ENCODE measurements around the gene PLIN1. TPM values are rescaled to one million over a fixed set of nuclear protein-coding genes. Genes with fewer than 3 reads are reported as not detected.

PLIN1 gene
- total RNA-seq, 1 donor from 2014 or later: 0.17 TPM

GRCh38 chr15:89714775-89715174, 35.6 kb upstream of the PLIN1 start:
- peaks cover 7% of the 10 kb centered on the region for H3K9me3 Mint-ChIP-seq (ENCODE audit: low read depth)
- H3K4me1 Mint-ChIP-seq (ENCODE audit: low read depth): no peaks in the 10 kb centered on the region
- H3K27me3 Mint-ChIP-seq (ENCODE audit: low read depth): peaks cover 5% of the 10 kb centered on the region
- peaks cover 2% of the 10 kb centered on the region for H3K36me3 Mint-ChIP-seq (ENCODE audit: low read depth)
- TF ChIP-seq CTCF (IDR thresholded peaks at IDR 0.05): no peak
- no peak for DNase-seq (ENCODE audit: low spot score)
- H3K27ac Mint-ChIP-seq (ENCODE audit: unreplicated experiment): no peak overlapping the region
- H3K4me3 Mint-ChIP-seq (ENCODE audit: unreplicated experiment): no peak overlapping the region

DNA sequence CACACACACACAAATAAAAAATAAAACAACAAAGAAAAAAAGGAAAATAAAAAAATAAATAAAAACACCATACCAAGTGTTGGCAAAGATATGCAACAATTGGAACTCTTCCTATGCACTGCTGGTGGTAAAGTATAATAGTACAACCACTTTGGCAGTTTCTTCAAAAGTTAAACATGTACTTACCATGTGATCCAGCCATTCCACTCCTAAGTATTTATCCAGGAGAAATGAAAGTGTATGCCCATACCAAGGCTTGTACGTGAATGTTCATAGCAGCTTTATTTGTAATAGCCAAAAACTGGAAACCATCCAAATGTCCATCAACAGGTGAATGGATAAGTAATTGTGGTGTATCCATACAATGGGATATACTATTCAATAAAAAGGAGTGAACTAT, 28.4 kb upstream of the PLIN1 start:
- Mint-ChIP-seq H3K9me3 (ENCODE audit: low read depth) (peaks cover 7% of the 10 kb centered on the region), H3K36me3 (ENCODE audit: low read depth) (peaks cover 2% of the 10 kb centered on the region), H3K27ac (ENCODE audit: unreplicated experiment) (no peak overlapping the region), H3K4me3 (ENCODE audit: unreplicated experiment) (no peak overlapping the region), H3K4me1 (ENCODE audit: low read depth) (peaks cover 21% of the 10 kb centered on the region), H3K27me3 (ENCODE audit: low read depth) (peaks cover 18% of the 10 kb centered on the region)
- DNase-seq (ENCODE audit: low spot score): no peak
- no peak for TF ChIP-seq CTCF (IDR thresholded peaks at IDR 0.05)

DNA sequence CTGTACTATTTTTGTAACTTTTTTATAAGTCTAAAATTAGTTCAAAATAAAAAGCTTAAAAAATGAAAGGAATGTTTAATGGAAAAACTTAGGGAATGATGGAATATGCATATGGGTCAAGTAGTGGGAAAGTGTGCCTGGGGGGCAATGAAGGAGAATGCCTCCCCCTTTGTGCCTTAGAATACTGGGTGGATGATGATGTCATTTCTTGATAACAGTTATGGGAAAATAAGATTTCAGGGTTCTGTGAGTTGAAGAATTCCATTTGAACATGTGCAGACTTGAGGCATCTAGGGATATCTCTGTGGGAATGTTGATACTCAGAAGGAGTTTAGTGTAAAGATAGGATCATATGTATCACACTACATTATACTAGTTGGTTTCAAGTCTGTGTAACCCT, 25.2 kb upstream of the PLIN1 start:
- no peak overlapping the region for H3K4me3 Mint-ChIP-seq (ENCODE audit: unreplicated experiment)
- H3K27me3 Mint-ChIP-seq (ENCODE audit: low read depth): peaks cover 23% of the 10 kb centered on the region
- no peaks in the 10 kb centered on the region for H3K36me3 Mint-ChIP-seq (ENCODE audit: low read depth)
- no peaks in the 10 kb centered on the region for H3K9me3 Mint-ChIP-seq (ENCODE audit: low read depth)
- DNase-seq (ENCODE audit: low spot score): no peak
- TF ChIP-seq CTCF (IDR thresholded peaks at IDR 0.05): no peak
- H3K4me1 Mint-ChIP-seq (ENCODE audit: low read depth): peaks cover 25% of the 10 kb centered on the region
- peak overlapping the region; percentile 76 for H3K27ac Mint-ChIP-seq (ENCODE audit: unreplicated experiment)

DNA sequence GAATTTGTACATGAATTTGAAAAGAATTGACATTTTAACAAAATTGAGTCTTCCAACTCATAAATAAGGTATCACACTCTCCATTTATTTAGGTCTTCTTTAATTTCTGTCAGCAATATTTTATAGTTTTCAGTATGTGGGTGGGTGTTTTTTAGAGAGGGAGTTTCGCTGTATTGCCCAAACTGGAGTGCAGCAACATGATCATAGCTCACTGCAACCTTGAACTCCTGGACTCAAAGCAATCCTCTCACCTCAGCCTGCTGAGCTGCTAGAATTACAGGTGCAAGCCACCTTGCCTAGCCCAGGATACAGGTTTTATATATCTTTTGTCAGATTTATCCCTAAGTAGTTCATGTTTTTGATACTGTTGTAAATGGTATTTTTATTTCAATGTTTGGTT, 16.0 kb upstream of the PLIN1 start:
- Mint-ChIP-seq H3K4me1 (ENCODE audit: low read depth) (peaks cover 7% of the 10 kb centered on the region), H3K4me3 (ENCODE audit: unreplicated experiment) (no peak overlapping the region), H3K36me3 (ENCODE audit: low read depth) (no peaks in the 10 kb centered on the region), H3K27me3 (ENCODE audit: low read depth) (peaks cover 20% of the 10 kb centered on the region), H3K27ac (ENCODE audit: unreplicated experiment) (no peak overlapping the region), H3K9me3 (ENCODE audit: low read depth) (no peaks in the 10 kb centered on the region)
- DNase-seq (ENCODE audit: low spot score): no peak
- no peak for TF ChIP-seq CTCF (IDR thresholded peaks at IDR 0.05)

DNA sequence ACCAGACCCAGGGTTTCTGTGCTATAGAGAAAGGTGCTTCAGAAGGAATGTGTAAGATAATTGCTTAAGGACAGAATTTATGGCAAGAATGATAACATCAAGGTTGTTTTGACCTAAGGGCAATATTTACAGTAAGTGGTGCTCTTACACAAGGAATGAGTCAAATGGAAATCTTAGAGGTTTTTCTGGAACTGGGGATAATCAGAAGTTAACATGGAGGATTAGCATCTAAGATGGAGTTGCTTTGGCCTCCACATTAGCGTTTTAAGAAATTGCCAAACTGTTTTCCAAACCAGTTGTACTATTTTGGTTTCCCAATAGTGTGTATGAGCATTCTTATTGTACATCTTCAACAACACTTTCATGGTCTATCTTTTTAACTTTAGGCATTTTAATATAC, 14.5 kb upstream of the PLIN1 start:
- DNase-seq (ENCODE audit: low spot score): no peak
- Mint-ChIP-seq H3K27me3 (ENCODE audit: low read depth) (peaks cover 18% of the 10 kb centered on the region), H3K4me1 (ENCODE audit: low read depth) (peaks cover 15% of the 10 kb centered on the region), H3K4me3 (ENCODE audit: unreplicated experiment) (no peak overlapping the region), H3K27ac (ENCODE audit: unreplicated experiment) (no peak overlapping the region), H3K9me3 (ENCODE audit: low read depth) (no peaks in the 10 kb centered on the region), H3K36me3 (ENCODE audit: low read depth) (no peaks in the 10 kb centered on the region)
- TF ChIP-seq CTCF (IDR thresholded peaks at IDR 0.05): no peak

All from chondrocyte (in vitro differentiated cells).